LNCAP (cell line): ENCODE measurements around the gene SCAF8.

ENCODE experiments used
- TF ChIP-seq, protein P1 (sequence below): fragments of 450-650 bp; IDR thresholded peaks from 2 replicates; pipeline ENCODE4 v1.5.1; 2017; ENCODE audit warnings: mild to moderate bottlenecking

SCAF8 gene

DNA sequence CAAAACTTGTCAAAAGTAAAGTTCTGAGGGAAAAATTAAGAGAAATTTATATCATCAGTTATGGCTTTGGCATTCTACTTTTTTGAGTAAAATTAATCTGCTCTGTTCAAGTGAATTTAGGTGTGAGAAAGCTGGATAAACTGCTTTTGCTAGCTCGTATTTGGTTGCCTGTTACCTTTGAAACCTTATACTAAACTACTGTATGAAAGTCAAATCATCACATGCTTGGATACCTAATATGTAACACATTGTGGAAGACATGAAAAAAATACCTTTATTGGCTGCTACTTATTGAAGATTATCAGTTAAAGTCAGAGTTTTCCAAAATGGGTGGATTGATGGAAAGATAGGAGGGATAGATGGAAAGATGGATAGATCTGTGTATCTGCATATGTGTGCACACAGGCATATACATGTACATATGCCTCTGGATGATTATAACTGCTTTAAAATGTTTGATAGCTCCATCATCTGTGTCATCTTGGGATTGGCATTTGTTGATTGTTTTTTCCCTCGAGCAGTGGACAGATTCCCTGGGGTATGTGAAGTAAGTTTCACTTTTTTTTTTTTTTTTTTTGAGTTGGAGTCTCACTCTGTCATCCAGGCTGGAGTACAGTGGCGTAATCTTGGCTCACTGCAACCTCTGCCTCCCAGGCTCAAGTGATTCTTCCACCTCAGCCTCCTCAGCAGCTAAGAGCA is 24.3 kb downstream of the SCAF8 start:
- TF ChIP-seq, protein P1, sequence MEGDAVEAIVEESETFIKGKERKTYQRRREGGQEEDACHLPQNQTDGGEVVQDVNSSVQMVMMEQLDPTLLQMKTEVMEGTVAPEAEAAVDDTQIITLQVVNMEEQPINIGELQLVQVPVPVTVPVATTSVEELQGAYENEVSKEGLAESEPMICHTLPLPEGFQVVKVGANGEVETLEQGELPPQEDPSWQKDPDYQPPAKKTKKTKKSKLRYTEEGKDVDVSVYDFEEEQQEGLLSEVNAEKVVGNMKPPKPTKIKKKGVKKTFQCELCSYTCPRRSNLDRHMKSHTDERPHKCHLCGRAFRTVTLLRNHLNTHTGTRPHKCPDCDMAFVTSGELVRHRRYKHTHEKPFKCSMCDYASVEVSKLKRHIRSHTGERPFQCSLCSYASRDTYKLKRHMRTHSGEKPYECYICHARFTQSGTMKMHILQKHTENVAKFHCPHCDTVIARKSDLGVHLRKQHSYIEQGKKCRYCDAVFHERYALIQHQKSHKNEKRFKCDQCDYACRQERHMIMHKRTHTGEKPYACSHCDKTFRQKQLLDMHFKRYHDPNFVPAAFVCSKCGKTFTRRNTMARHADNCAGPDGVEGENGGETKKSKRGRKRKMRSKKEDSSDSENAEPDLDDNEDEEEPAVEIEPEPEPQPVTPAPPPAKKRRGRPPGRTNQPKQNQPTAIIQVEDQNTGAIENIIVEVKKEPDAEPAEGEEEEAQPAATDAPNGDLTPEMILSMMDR: no peak

DNA sequence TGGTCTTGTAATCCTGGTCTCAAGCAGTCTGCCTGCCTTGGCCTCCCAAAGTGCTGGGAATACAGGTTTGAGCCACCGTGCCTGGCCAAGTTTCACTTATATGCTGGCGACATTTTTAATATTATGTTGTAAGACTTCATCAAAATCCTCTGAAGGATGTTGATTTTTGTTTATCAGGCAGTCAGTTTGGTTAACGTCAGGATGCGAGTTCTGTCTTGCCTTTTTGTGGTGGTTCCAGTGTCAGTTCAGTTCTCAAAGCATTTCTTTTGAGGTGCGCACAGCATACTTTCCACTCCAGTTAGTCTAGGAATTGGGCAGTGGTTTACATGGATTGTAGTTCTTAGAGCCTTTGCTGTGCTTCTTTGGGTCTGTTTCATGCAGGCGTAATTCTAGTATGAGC is 24.9 kb downstream of the SCAF8 start:
- TF ChIP-seq, protein P1: no peak

- TF ChIP-seq, protein P1: no peak
These were observed 30.4 kb downstream of the SCAF8 start for GRCh38 chr6:154763650-154764049.

DNA sequence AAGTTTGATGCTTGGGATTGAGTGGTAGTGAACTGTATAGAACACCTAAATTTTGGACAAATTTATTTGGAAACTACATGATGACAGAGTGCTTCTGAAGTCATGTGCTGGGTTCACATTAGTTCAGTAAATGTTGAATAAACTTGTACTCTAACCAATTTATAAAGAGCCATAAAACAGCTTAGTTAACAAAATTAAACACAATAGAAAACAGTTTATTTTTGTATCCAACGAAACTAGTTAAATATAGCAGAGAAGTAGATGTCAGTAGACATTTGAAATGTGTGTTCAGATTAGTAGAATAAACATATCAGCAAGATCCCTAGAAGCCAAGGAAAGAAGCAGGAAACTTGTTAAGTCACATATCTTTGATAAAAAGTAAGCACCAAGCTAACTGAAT is 32.1 kb downstream of the SCAF8 start:
- TF ChIP-seq, protein P1: no peak

DNA sequence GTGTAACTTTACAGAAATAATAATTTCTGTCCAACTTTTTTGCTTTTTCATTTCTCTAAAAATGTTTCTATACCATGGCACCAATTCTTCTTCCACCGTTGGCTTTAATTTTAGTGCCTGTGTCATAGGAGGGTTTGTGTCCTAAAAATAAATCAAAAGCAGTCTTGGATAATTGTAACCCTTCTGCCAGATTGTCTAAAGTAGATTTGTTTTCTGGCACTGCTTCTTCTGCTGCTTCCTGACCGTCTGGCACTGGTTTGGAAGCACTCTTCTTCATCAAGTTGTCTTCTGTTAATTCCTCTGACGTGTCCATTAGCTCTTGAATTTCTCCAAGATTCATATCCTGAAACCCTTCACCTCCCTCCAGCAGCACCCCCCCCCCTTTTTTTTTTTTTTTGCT is 33.1 kb downstream of the SCAF8 start:
- TF ChIP-seq, protein P1: no peak

- TF ChIP-seq, protein P1: no peak
These were observed 33.9 kb downstream of the SCAF8 start for GRCh38 chr6:154767003-154767723.

GRCh38 chr6:154768280-154768679 is 35.1 kb downstream of the SCAF8 start:
- TF ChIP-seq, protein P1: no peak
